Esophagus muscularis mucosa (tissue), 4 donors: Measurements from ENCODE around the gene ATF7. TPM values are rescaled to one million over a fixed set of nuclear protein-coding genes. Genes with fewer than 3 reads are reported as not detected.

Experiments
- DNase-seq: peaks from one replicate; pipeline ENCODE4 v3.0.0-alpha.2; 2017; ENCODE audit errors: extremely low spot score
- H3K27ac ChIP-seq, 4 donors: fragments of 200-600 bp; sonication (generic); replicated peaks in 1 of 4; 1 replicate in 3 of 4; 2 replicates in 1 of 4; pipeline ENCODE4 v1.5.1; 2016 to 2019; ENCODE audit warnings: mild to moderate bottlenecking in 1 of 4
- H3K27me3 ChIP-seq, 4 donors: fragments of 200-600 bp; sonication (generic); one replicate each; pipeline versions ENCODE4 v1.5.1 to v1.6.0; 2016 to 2019
- H3K36me3 ChIP-seq, 4 donors: fragments of 200-600 bp; sonication (generic); one replicate each; pipeline ENCODE4 v1.5.1; 2016 to 2019
- H3K4me1 ChIP-seq, 4 donors: fragments of 200-600 bp; sonication (generic); one replicate each; pipeline ENCODE4 v1.5.1; 2016 to 2019
- H3K4me3 ChIP-seq, 4 donors: fragments of 200-600 bp; sonication (generic); 1 replicate in 2 of 4; 2 replicates in 2 of 4; pipeline ENCODE4 v1.5.1; 2016 to 2019; ENCODE audit warnings: mild to moderate bottlenecking in 4 of 4, moderate library complexity in 1 of 4
- H3K9me3 ChIP-seq, 4 donors: fragments of 200-600 bp; sonication (generic); 1 replicate in 3 of 4; 2 replicates in 1 of 4; pipeline ENCODE4 v1.5.1; 2016 to 2019
- EP300 ChIP-seq: sonication (generic); formaldehyde crosslinking; IDR thresholded peaks from one replicate; pipeline ENCODE4 v1.6.1; 2017; ENCODE audit warnings: antibody characterized with exemption
- POLR2A ChIP-seq: fragments of 450-650 bp; IDR thresholded peaks from one replicate; pipeline ENCODE4 v1.6.1; 2017; ENCODE audit warnings: antibody characterized with exemption, moderate library complexity, mild to moderate bottlenecking, low read depth
- POLR2AphosphoS5 ChIP-seq, 2 donors: sonication (generic); formaldehyde crosslinking; IDR thresholded peaks; one replicate each; pipeline ENCODE4 v1.6.1; 2017; ENCODE audit warnings: antibody characterized with exemption in 2 of 2
- WGBS: methylation state at CpG from one replicate; pipeline ENCODE4 v1.1.5; 2018; 5-methylcytosine and 5-hydroxymethylcytosine counted together
- intact Hi-C: fragments of 100-400 bp; cut with DNase I; formaldehyde crosslinking; loops from one replicate; pipeline ENCODE4 v1.15.1; 2023
- total RNA-seq, 4 donors: library from RNA; depleted of rRNA; stranded (reverse); fragments of >200 nt; gene quantifications; one replicate each; pipeline versions ENCODE4 v1.1.0 to v1.2.1, GENCODE V29; 2016
- TF ChIP-seq, protein P1 (sequence below), 3 experiments: fragments of 200-600 bp in 2 of 3; fragments of 450-650 bp in 1 of 3; sonication (generic) in 2 of 3; IDR thresholded peaks; one replicate each; pipeline ENCODE4 v1.5.1; 2017 to 2019; ENCODE audit warnings: antibody characterized with exemption in 3 of 3, mild to moderate bottlenecking in 2 of 3, moderate library complexity in 1 of 3

Gene ATF7
- total RNA-seq, 4 donors from 2014 or later: 23.5 to 43.6 (median 37.1) TPM

- no peaks in the 10 kb centered on the region for H3K9me3 ChIP-seq
- peak within 1 kb of the TSS; percentile 97 to 99 (median 98) for H3K27ac ChIP-seq
- no peaks in the 10 kb centered on the region for H3K27me3 ChIP-seq
- no peak for TF ChIP-seq EP300
- TF ChIP-seq, protein P1, sequence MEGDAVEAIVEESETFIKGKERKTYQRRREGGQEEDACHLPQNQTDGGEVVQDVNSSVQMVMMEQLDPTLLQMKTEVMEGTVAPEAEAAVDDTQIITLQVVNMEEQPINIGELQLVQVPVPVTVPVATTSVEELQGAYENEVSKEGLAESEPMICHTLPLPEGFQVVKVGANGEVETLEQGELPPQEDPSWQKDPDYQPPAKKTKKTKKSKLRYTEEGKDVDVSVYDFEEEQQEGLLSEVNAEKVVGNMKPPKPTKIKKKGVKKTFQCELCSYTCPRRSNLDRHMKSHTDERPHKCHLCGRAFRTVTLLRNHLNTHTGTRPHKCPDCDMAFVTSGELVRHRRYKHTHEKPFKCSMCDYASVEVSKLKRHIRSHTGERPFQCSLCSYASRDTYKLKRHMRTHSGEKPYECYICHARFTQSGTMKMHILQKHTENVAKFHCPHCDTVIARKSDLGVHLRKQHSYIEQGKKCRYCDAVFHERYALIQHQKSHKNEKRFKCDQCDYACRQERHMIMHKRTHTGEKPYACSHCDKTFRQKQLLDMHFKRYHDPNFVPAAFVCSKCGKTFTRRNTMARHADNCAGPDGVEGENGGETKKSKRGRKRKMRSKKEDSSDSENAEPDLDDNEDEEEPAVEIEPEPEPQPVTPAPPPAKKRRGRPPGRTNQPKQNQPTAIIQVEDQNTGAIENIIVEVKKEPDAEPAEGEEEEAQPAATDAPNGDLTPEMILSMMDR (IDR thresholded peaks at IDR 0.05): no peak
- TF ChIP-seq POLR2A: no peak
- peak; percentile 32 to 66 for TF ChIP-seq POLR2AphosphoS5 (IDR thresholded peaks at IDR 0.05)
- DNase-seq: peak; percentile 94
- under 1% methylated on average over 33 of the region's 51 CpGs for WGBS
- H3K4me3 ChIP-seq: peak within 1 kb of the TSS; percentile 74 to 82 (median 79)
- peaks cover 0 to 13% (median 6%) of the 10 kb centered on the region in 4 donors for H3K36me3 ChIP-seq
- H3K4me1 ChIP-seq: peaks cover 33 to 75% (median 64%) of the 10 kb centered on the region in 4 donors
- intact Hi-C loops: no loop called here
These were observed 126.7 kb downstream of the ATF7 start, which contains the start of gene MAP3K12 for GRCh38 chr12:53499266-53500141. TSS of gene MAP3K12 (minus strand) at chr12:53499458. CDS start at chr12:53487391, 12,067 bp downstream.

- Histone ChIP-seq H3K4me3 (peak overlapping the region in 3 of 4 donors; percentile 74 to 81 (median 77)), H3K36me3 (peaks cover 0 to 3% (median 1%) of the 10 kb centered on the region in 4 donors), H3K9me3 (no peaks in the 10 kb centered on the region), H3K4me1 (peaks cover 43 to 81% (median 74%) of the 10 kb centered on the region in 4 donors), H3K27me3 (no peaks in the 10 kb centered on the region), H3K27ac (peak overlapping the region; percentile 97 to 99 (median 98))
- 82% methylated on average over 2 of the region's 2 CpGs for WGBS
- intact Hi-C loops: no loop called here
- TF ChIP-seq, protein P1 (IDR thresholded peaks at IDR 0.05): no peak
- TF ChIP-seq POLR2AphosphoS5 (IDR thresholded peaks at IDR 0.05) (no peak), POLR2A (no peak), EP300 (no peak)
- no peak for DNase-seq
These were observed 127.9 kb downstream of the ATF7 start for GRCh38 chr12:53498235-53498630.

- peaks cover 42 to 79% (median 73%) of the 10 kb centered on the region in 4 donors for H3K4me1 ChIP-seq
- no peak for DNase-seq
- no peak for TF ChIP-seq POLR2AphosphoS5 (IDR thresholded peaks at IDR 0.05)
- TF ChIP-seq POLR2A: no peak
- TF ChIP-seq, protein P1 (IDR thresholded peaks at IDR 0.05): no peak
- TF ChIP-seq EP300: no peak
- 89% methylated on average over 3 of the region's 3 CpGs for WGBS
- H3K27me3 ChIP-seq: no peaks in the 10 kb centered on the region
- no peaks in the 10 kb centered on the region for H3K9me3 ChIP-seq
- intact Hi-C loops: no loop called here
- H3K4me3 ChIP-seq: no peak overlapping the region
- H3K36me3 ChIP-seq: no peaks in the 10 kb centered on the region
- H3K27ac ChIP-seq: peak overlapping the region in 3 of 4 donors; percentile 53 to 97 (median 54)
These were observed 128.7 kb downstream of the ATF7 start for GRCh38 chr12:53497461-53497860.

GRCh38 chr12:53496752-53497032 lies 129.5 kb downstream of the ATF7 start:
- Histone ChIP-seq H3K27ac (peak overlapping the region; percentile 53 to 97 (median 54)), H3K4me3 (peak overlapping the region in 2 of 4 donors; percentile 8 to 25), H3K9me3 (no peaks in the 10 kb centered on the region), H3K4me1 (peaks cover 34 to 79% (median 72%) of the 10 kb centered on the region in 4 donors), H3K27me3 (no peaks in the 10 kb centered on the region), H3K36me3 (no peaks in the 10 kb centered on the region)
- TF ChIP-seq EP300: no peak
- TF ChIP-seq POLR2AphosphoS5 (IDR thresholded peaks at IDR 0.05): peak in 1 of 2 donors; percentile 35
- DNase-seq: no peak
- intact Hi-C loops: no loop called here
- WGBS: 100% methylated on average over 1 of the region's 1 CpG
